K562 (cell line): ENCODE data around the gene PPM1E. TPM values are rescaled to one million over a fixed set of nuclear protein-coding genes. Genes with fewer than 3 reads are reported as not detected.

Experiments used
- ATAC-seq: fragments of 200-7000 bp; cut with Tn5 transposase; 3 replicates; pipeline ENCODE4 v1.9.1; 2020; ENCODE audit warnings: moderate library complexity
- BruUV-seq: library from RNA; stranded (reverse); fragments of 400-500 nt; replicated peaks from 2 replicates; lab custom pipeline; 2021; lab: Mats Ljungman, UMichigan
- CTCF ChIA-PET: fragments of 300-600 bp; formaldehyde crosslinking; extraction: SDS; loops from one replicate; lab custom pipeline; 2021; ENCODE audit warnings: low intra/inter-chr PET ratio; lab: Yijun Ruan, JAX
- POLR2A ChIA-PET: fragments of 300-600, 350-650 bp; sonication (Branson Sonifier 250); formaldehyde crosslinking; extraction: SDS; loops from one replicate; lab custom pipeline; 2021; ENCODE audit warnings: antibody characterized with exemption, inconsistent platforms; lab: Yijun Ruan, JAX
- DNase-seq, 4 experiments: peaks; one replicate each; pipeline versions ENCODE4 v3.0.0 to v3.0.0-alpha.2; 2011 to 2018; ENCODE audit warnings: low spot score in 3 of 4, mixed read lengths in 3 of 4; ENCODE audit errors: extremely low read depth in 1 of 4
- FAIRE-seq: peaks from 2 replicates; lab custom pipeline; 2011; peaks lifted over from hg19 to GRCh38; lab: Jason Lieb, UNC
- H2AFZ ChIP-seq: 2 replicates; pipeline ENCODE4 v1.6.0; 2011; ENCODE audit warnings: low read depth, low read length, control low read depth, inconsistent platforms
- H3K27ac ChIP-seq: fragments of 200-600 bp; 3 replicates; pipeline ENCODE4 v1.8.0; 2011; ENCODE audit warnings: low read depth, mild to moderate bottlenecking, control low read depth, inconsistent platforms, low read length, moderate library complexity, mixed read lengths; ENCODE audit errors: extremely low read depth
- H3K27me3 ChIP-seq, 2 experiments: fragments of 300-600 bp in 1 of 2; 2 replicates in 1 of 2; 3 replicates in 1 of 2; pipeline versions ENCODE4 v1.6.0 to v1.8.0; 2011; ENCODE audit warnings: inconsistent platforms in 2 of 2, low read length in 2 of 2, mild to moderate bottlenecking in 1 of 2, mixed read lengths in 1 of 2, moderate library complexity in 1 of 2; ENCODE audit not compliant: control insufficient read depth in 2 of 2, insufficient read depth in 2 of 2
- H3K36me3 ChIP-seq: fragments of 300-600 bp; 3 replicates; pipeline ENCODE4 v1.8.0; 2011; ENCODE audit warnings: mild to moderate bottlenecking, low read length, inconsistent platforms; ENCODE audit not compliant: control insufficient read depth, insufficient read depth
- H3K4me1 ChIP-seq, 2 experiments: fragments of 200-600 bp in 1 of 2; replicated peaks in 1 of 2; 2 replicates in 1 of 2; 3 replicates in 1 of 2; pipeline versions ENCODE4 v1.5.1 to v1.8.0; 2011; ENCODE audit warnings: inconsistent platforms in 2 of 2, low read length in 2 of 2, mild to moderate bottlenecking in 1 of 2, mixed read lengths in 1 of 2, moderate library complexity in 1 of 2; ENCODE audit not compliant: control insufficient read depth in 2 of 2, insufficient read depth in 2 of 2
- H3K4me2 ChIP-seq: 2 replicates; pipeline ENCODE4 v1.6.1; 2011; ENCODE audit warnings: low read length, control low read depth, inconsistent platforms, mixed read lengths; ENCODE audit not compliant: insufficient read depth
- H3K4me3 ChIP-seq: fragments of 200-600 bp; sonication (generic), shearing (Covaris generic); 2 replicates; pipeline ENCODE4 v1.5.1; 2016; ENCODE audit warnings: control low read depth, inconsistent platforms
- H3K79me2 ChIP-seq: fragments of 200-600 bp; 3 replicates; pipeline ENCODE4 v1.8.0; 2011; ENCODE audit warnings: low read length, inconsistent platforms; ENCODE audit not compliant: control insufficient read depth, insufficient read depth
- H3K9ac ChIP-seq, 2 experiments: 2 replicates each; pipeline versions ENCODE4 v1.6.0 to v1.6.1; 2011; ENCODE audit warnings: low read depth in 2 of 2, low read length in 2 of 2, control low read depth in 1 of 2, inconsistent platforms in 1 of 2, mild to moderate bottlenecking in 1 of 2, mixed read lengths in 1 of 2; ENCODE audit not compliant: insufficient read depth in 1 of 2
- H3K9me1 ChIP-seq: one replicate; pipeline ENCODE4 v1.6.0; 2011; ENCODE audit warnings: inconsistent platforms, mild to moderate bottlenecking, low read length, moderate library complexity; ENCODE audit not compliant: control insufficient read depth, insufficient read depth
- H3K9me3 ChIP-seq: replicated peaks from 2 replicates; pipeline ENCODE4 v1.5.1; 2011; ENCODE audit warnings: low read depth, low read length, inconsistent platforms; ENCODE audit not compliant: control insufficient read depth, insufficient read depth
- H4K20me1 ChIP-seq: replicated peaks from 2 replicates; pipeline ENCODE4 v1.6.1; 2011; ENCODE audit warnings: low read length, inconsistent platforms, mixed read lengths; ENCODE audit not compliant: control insufficient read depth, insufficient read depth
- BACH1 ChIP-seq: fragments of 200-800 bp; sonication (Bioruptor generic); IDR thresholded peaks from 2 replicates; pipeline ENCODE4 v1.6.1; 2016; ENCODE audit warnings: missing genetic modification characterization, missing compliant biosample characterization
- CBX8 ChIP-seq: fragments of 200-600 bp; sonication (generic); IDR thresholded peaks from 2 replicates; pipeline ENCODE4 v1.6.1; 2012; ENCODE audit warnings: borderline replicate concordance, mixed run types, low read depth, mild to moderate bottlenecking, moderate library complexity, mixed read lengths, low read length, control low read depth, inconsistent platforms; ENCODE audit not compliant: poor library complexity, severe bottlenecking; ENCODE audit errors: extremely low read depth
- DNMT1 ChIP-seq: fragments of 450-650 bp; IDR thresholded peaks from 2 replicates; pipeline ENCODE4 v1.6.1; 2016; ENCODE audit warnings: antibody characterized with exemption, mild to moderate bottlenecking
- EP400 ChIP-seq: fragments of 450-650 bp; IDR thresholded peaks from 2 replicates; pipeline ENCODE4 v1.6.1; 2017; ENCODE audit warnings: antibody characterized with exemption, mild to moderate bottlenecking, moderate library complexity
- GABPA ChIP-seq: fragments of 200-800 bp; sonication (Bioruptor generic); conservative IDR thresholded peaks from 2 replicates; pipeline ENCODE4 v1.6.1; 2016; ENCODE audit warnings: low read depth, missing genetic modification characterization, missing compliant biosample characterization
- HDAC1 ChIP-seq, 2 experiments: fragments of 450-650 bp; IDR thresholded peaks; 2 replicates each; pipeline ENCODE4 v1.6.1; 2016 to 2017; ENCODE audit warnings: inconsistent platforms in 1 of 2, mild to moderate bottlenecking in 1 of 2, moderate library complexity in 1 of 2
- KDM5B ChIP-seq: fragments of 200-600 bp; sonication (generic); IDR thresholded peaks from 2 replicates; pipeline ENCODE4 v1.6.1; 2012; ENCODE audit warnings: low read depth, mild to moderate bottlenecking, moderate library complexity, low read length, control low read depth, inconsistent platforms; ENCODE audit not compliant: insufficient replicate concordance
- MAFK ChIP-seq: IDR thresholded peaks from 2 replicates; pipeline ENCODE4 v1.6.1; 2011; ENCODE audit warnings: low read length, improper control_type of control experiment
- NBN ChIP-seq: fragments of 450-650 bp; IDR thresholded peaks from 2 replicates; pipeline ENCODE4 v1.6.1; 2016; ENCODE audit warnings: low read depth, mild to moderate bottlenecking
- NFIX ChIP-seq: fragments of 250-450 bp; sonication (Bioruptor Pico); IDR thresholded peaks from 2 replicates; pipeline ENCODE4 v1.4.0; 2020; ENCODE audit warnings: low read depth, mild to moderate bottlenecking, moderate library complexity
- RBM25 ChIP-seq: fragments of 200-400 bp; formaldehyde crosslinking; IDR thresholded peaks from 2 replicates; pipeline ENCODE4 v1.6.1; 2018; ENCODE audit warnings: low read length, low read depth, moderate library complexity; ENCODE audit not compliant: severe bottlenecking
- RFX1 ChIP-seq: fragments of 450-650 bp; IDR thresholded peaks from 2 replicates; pipeline ENCODE4 v1.6.1; 2016; ENCODE audit warnings: mild to moderate bottlenecking, moderate library complexity
- TRIM28 ChIP-seq: fragments of 450-650 bp; IDR thresholded peaks from 2 replicates; pipeline ENCODE4 v1.6.1; 2017
- WGBS: fragments of 100-300 bp; shearing (Covaris generic); methylation state at CpG from one replicate; pipeline ENCODE4 v1.1.6; 2016; ENCODE audit warnings: low coverage, mixed read lengths; ENCODE audit not compliant: insufficient coverage; ENCODE audit errors: missing lambda C conversion rate; 5-methylcytosine and 5-hydroxymethylcytosine counted together
- in situ Hi-C: fragments of 300-500 bp; cut with MboI; formaldehyde crosslinking; loops from 4 replicates; pipeline ENCODE4 v1.15.0; 2018; ENCODE audit warnings: inconsistent platforms, mixed read lengths
- intact Hi-C: fragments of 100-400 bp; cut with micrococcal nuclease; formaldehyde crosslinking; loops from 2 replicates; pipeline ENCODE4 v1.14.2; 2022
- polyA plus RNA-seq, 8 experiments: library from polyadenylated mRNA; depleted of rRNA in 4 of 8; stranded (reverse) in 5 of 8; unstranded in 3 of 8; fragments of >200 nt; fragmentation: Nextera tagmentation in 2 of 8; fragmentation: Illumina TruSeq in 1 of 8; extraction: Ambion mirVana in 2 of 8; extraction: Trizol in 1 of 8; gene quantifications; 2 replicates each; pipeline versions ENCODE4 v1.2.1 to v1.2.3, GENCODE V29; 2011 to 2014; ENCODE audit warnings: inconsistent platforms in 1 of 8, missing spikeins in 1 of 8
- total RNA-seq, 7 experiments: library from RNA; depleted of rRNA in 6 of 7; stranded (reverse); fragments of >200 nt in 6 of 7; fragmentation: Illumina TruSeq in 2 of 7; extraction: Trizol in 2 of 7; gene quantifications; 2 replicates each; pipeline versions ENCODE4 v1.2.1 to v1.2.3, GENCODE V29; 2011 to 2021; ENCODE audit warnings: low replicate concordance in 1 of 7
- TF ChIP-seq, protein P1 (sequence below): sonication (generic); formaldehyde crosslinking; IDR thresholded peaks from 2 replicates; pipeline ENCODE4 v1.9.0; 2022; ENCODE audit warnings: mild to moderate bottlenecking, missing genetic modification reagents
- TF ChIP-seq, protein P2 (sequence below), 2 experiments: fragments of 250-450 bp in 1 of 2; fragments of 450-650 bp in 1 of 2; sonication (Bioruptor Pico) in 1 of 2; IDR thresholded peaks; 2 replicates each; pipeline versions ENCODE4 v1.6.1 to v1.8.0; 2016 to 2021; ENCODE audit warnings: mild to moderate bottlenecking in 2 of 2, moderate library complexity in 2 of 2, missing compliant biosample characterization in 1 of 2, missing genetic modification characterization in 1 of 2
- TF ChIP-seq, protein P3 (sequence below): fragments of 200-400 bp; formaldehyde crosslinking; IDR thresholded peaks from 2 replicates; pipeline ENCODE4 v1.6.1; 2017; ENCODE audit warnings: mild to moderate bottlenecking, low read depth, low read length, moderate library complexity

PPM1E gene
- total and polyA plus RNA-seq, 9 of the 15 experiments (the other 6 are each of a cell fraction or from before 2014, with no cell fraction given), result 1.0 to 5.7 (median 4.7) TPM

DNA sequence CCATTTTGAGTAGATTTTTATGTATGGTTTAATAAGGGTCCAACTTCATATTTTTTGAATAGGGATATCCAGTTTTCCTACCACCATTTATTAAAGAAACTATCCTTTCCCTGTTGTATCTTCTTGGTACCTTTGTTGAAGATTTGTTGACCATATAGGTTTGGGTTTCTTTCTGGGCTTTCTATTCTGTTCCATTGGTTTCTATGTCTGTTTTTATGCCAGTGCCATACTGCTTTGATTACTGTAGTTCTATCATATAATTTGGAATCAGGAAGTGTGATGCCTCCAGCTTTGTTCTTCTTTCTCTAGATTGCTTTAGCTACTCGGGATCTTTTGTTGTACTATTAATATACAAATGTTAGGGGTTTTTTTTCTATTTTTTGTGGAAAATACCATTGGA lies 46.5 kb downstream of the PPM1E start:
- 0% methylated on average over 1 of the region's 1 CpG for WGBS
- no peak overlapping the region for H2AFZ ChIP-seq
- H3K27ac ChIP-seq, result no peak overlapping the region
- TF ChIP-seq GABPA (tag) (no peak), HDAC1 (IDR thresholded peaks at IDR 0.05) (no peak), RFX1 (no peak), DNMT1 (no peak), NFIX (CRISPR knock-in tag) (no peak), RBM25 (peak; percentile 68), TRIM28 (0 out of 2 replicates have a peak, but pooled peaks have one; percentile 42), NBN (no peak), CBX8 (no peak), EP400 (no peak), KDM5B (no peak), BACH1 (tag) (no peak), MAFK (no peak)
- TF ChIP-seq, protein P1, sequence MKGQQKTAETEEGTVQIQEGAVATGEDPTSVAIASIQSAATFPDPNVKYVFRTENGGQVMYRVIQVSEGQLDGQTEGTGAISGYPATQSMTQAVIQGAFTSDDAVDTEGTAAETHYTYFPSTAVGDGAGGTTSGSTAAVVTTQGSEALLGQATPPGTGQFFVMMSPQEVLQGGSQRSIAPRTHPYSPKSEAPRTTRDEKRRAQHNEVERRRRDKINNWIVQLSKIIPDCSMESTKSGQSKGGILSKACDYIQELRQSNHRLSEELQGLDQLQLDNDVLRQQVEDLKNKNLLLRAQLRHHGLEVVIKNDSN, result no peak
- TF ChIP-seq, protein P2, sequence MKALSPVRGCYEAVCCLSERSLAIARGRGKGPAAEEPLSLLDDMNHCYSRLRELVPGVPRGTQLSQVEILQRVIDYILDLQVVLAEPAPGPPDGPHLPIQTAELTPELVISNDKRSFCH (CRISPR knock-in tag; IDR thresholded peaks at IDR 0.05), result no peak
- TF ChIP-seq, protein P2 (tag; IDR thresholded peaks at IDR 0.05), result no peak
- TF ChIP-seq, protein P3, sequence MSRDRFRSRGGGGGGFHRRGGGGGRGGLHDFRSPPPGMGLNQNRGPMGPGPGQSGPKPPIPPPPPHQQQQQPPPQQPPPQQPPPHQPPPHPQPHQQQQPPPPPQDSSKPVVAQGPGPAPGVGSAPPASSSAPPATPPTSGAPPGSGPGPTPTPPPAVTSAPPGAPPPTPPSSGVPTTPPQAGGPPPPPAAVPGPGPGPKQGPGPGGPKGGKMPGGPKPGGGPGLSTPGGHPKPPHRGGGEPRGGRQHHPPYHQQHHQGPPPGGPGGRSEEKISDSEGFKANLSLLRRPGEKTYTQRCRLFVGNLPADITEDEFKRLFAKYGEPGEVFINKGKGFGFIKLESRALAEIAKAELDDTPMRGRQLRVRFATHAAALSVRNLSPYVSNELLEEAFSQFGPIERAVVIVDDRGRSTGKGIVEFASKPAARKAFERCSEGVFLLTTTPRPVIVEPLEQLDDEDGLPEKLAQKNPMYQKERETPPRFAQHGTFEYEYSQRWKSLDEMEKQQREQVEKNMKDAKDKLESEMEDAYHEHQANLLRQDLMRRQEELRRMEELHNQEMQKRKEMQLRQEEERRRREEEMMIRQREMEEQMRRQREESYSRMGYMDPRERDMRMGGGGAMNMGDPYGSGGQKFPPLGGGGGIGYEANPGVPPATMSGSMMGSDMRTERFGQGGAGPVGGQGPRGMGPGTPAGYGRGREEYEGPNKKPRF, result no peak
- in situ Hi-C loops, result no loop called here
- no peak overlapping the region for H3K9ac ChIP-seq
- no peaks in the 10 kb centered on the region for H3K9me1 ChIP-seq
- no peaks in the 10 kb centered on the region for H3K27me3 ChIP-seq
- H3K36me3 ChIP-seq, result no peaks in the 10 kb centered on the region
- FAIRE-seq, result no peak
- no peaks in the 10 kb centered on the region for H3K4me1 ChIP-seq
- no TSS peak for BruUV-seq
- H3K9me3 ChIP-seq, result no peaks in the 10 kb centered on the region
- H3K4me2 ChIP-seq, result no peak overlapping the region
- no peak overlapping the region for H3K4me3 ChIP-seq
- ATAC-seq, result no peak
- intact Hi-C loops, result no loop called here
- CTCF ChIA-PET, result no interaction called here
- POLR2A ChIA-PET, result no interaction called here
- H4K20me1 ChIP-seq, result no peaks in the 10 kb centered on the region
- H3K79me2 ChIP-seq, result no peaks in the 10 kb centered on the region
- no peak for DNase-seq
